Neutrophil (primary cell): Measurements from ENCODE around the gene FLII.

Experiments
- H3K27ac ChIP-seq: fragments of 200-600 bp; sonication (generic); 2 replicates; pipeline ENCODE4 v1.5.1; 2016; ENCODE audit warnings: mild to moderate bottlenecking, moderate library complexity
- H3K27me3 ChIP-seq: fragments of 200-600 bp; sonication (generic); 2 replicates; pipeline ENCODE4 v1.6.0; 2016; ENCODE audit warnings: mild to moderate bottlenecking
- H3K36me3 ChIP-seq: fragments of 200-600 bp; sonication (generic); 2 replicates; pipeline ENCODE4 v1.5.1; 2017
- H3K4me1 ChIP-seq, 2 experiments: fragments of 200-600 bp in 1 of 2; sonication (generic) in 1 of 2; 1 replicate in 1 of 2; 2 replicates in 1 of 2; pipeline versions ENCODE4 v1.5.1 to v1.6.1; 2013 to 2016; ENCODE audit warnings: low read depth in 1 of 2, low read length in 1 of 2, mild to moderate bottlenecking in 1 of 2, moderate library complexity in 1 of 2; ENCODE audit not compliant: control insufficient read depth in 1 of 2, insufficient read depth in 1 of 2
- H3K4me3 ChIP-seq, 2 experiments: fragments of 200-600 bp in 1 of 2; sonication (generic) in 1 of 2; 1 replicate in 1 of 2; 2 replicates in 1 of 2; pipeline ENCODE4 v1.5.1; 2013 to 2016; ENCODE audit warnings: low read depth in 1 of 2, low read length in 1 of 2, mild to moderate bottlenecking in 1 of 2, moderate library complexity in 1 of 2
- H3K9me3 ChIP-seq: fragments of 200-600 bp; sonication (generic); 2 replicates; pipeline ENCODE4 v1.5.1; 2016
- CTCF ChIP-seq: fragments of 200-600 bp; sonication (generic); IDR thresholded peaks from 2 replicates; pipeline ENCODE4 v1.5.1; 2016; ENCODE audit warnings: antibody characterized with exemption

FLII gene

DNA sequence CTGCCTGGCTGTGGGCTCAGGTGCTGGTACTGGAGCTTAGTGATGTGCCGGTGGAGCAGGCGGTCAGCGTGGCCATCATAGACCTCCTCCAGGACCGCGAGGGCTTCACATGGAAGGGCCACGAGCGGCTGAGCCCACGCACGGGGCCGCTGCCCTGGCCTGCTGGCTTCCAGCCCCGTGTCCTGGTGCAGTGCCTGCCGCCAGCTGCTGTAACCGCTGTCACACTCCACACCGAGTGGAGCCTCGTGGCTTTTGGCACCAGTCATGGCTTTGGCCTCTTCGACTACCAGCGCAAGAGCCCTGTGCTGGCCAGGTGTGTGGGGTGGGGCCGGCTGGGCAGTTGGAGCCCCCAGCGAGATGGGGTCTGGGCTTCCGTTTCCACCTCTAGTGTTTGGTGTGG is 21.1 kb downstream of the FLII start:
- TF ChIP-seq CTCF = no peak
- H3K4me1 ChIP-seq = no peaks in the 10 kb centered on the region
- H3K4me3 ChIP-seq = no peak overlapping the region
- H3K36me3 ChIP-seq = peaks cover 30% of the 10 kb centered on the region
- no peaks in the 10 kb centered on the region for H3K9me3 ChIP-seq
- H3K27me3 ChIP-seq = no peaks in the 10 kb centered on the region
- H3K27ac ChIP-seq = no peak overlapping the region

DNA sequence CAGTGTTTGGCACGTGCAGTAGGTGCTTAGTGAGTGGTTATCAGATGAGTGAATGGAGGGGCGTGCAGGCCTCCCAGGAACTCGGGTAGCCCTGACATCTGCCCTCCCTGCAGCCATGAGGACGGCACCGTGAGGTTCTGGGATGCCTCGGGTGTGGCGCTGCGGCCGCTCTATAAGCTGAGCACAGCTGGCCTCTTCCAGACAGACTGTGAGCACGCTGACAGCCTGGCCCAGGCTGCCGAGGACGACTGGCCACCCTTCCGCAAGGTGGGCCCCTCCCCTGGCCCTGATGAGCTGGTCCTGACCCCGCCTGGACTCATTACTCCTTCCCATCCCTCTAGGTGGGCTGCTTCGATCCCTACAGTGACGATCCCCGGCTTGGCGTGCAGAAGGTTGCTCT is 22.0 kb downstream of the FLII start:
- no peaks in the 10 kb centered on the region for H3K4me1 ChIP-seq
- peaks cover 20% of the 10 kb centered on the region for H3K36me3 ChIP-seq
- no peak for TF ChIP-seq CTCF
- no peak overlapping the region for H3K4me3 ChIP-seq
- H3K9me3 ChIP-seq = no peaks in the 10 kb centered on the region
- H3K27me3 ChIP-seq = no peaks in the 10 kb centered on the region
- no peak overlapping the region for H3K27ac ChIP-seq

GRCh38 chr17:18235743-18236256 is 22.7 kb downstream of the FLII start:
- Histone ChIP-seq H3K9me3 (no peaks in the 10 kb centered on the region), H3K4me1 (no peaks in the 10 kb centered on the region), H3K27me3 (no peaks in the 10 kb centered on the region), H3K27ac (no peak overlapping the region), H3K4me3 (no peak overlapping the region), H3K36me3 (peaks cover 16% of the 10 kb centered on the region)
- no peak for TF ChIP-seq CTCF

- Histone ChIP-seq H3K4me1 (no peaks in the 10 kb centered on the region), H3K27ac (no peak overlapping the region), H3K27me3 (no peaks in the 10 kb centered on the region), H3K9me3 (no peaks in the 10 kb centered on the region), H3K4me3 (no peak overlapping the region), H3K36me3 (peaks cover 16% of the 10 kb centered on the region)
- TF ChIP-seq CTCF = no peak
These were observed 23.6 kb downstream of the FLII start for GRCh38 chr17:18234853-18235380.

- Histone ChIP-seq H3K27ac (no peak overlapping the region), H3K4me1 (no peaks in the 10 kb centered on the region), H3K4me3 (no peak overlapping the region), H3K9me3 (no peaks in the 10 kb centered on the region), H3K36me3 (peaks cover 16% of the 10 kb centered on the region), H3K27me3 (no peaks in the 10 kb centered on the region)
- no peak for TF ChIP-seq CTCF
These were observed 24.6 kb downstream of the FLII start for GRCh38 chr17:18233803-18234518.
